Osteocyte (in vitro differentiated cells): ENCODE measurements around the gene ATP2C1. TPM values are rescaled to one million over a fixed set of nuclear protein-coding genes. Genes with fewer than 3 reads are reported as not detected.
A peak's percentile ranks its signal among the peaks of the same experiment; 100 is the strongest.

Source experiments
- DNase-seq: peaks from one replicate; pipeline ENCODE4 v3.0.0; 2021; ENCODE audit warnings: mixed read lengths; ENCODE audit not compliant: unreplicated experiment; ENCODE audit errors: extremely low spot score
- H3K27ac Mint-ChIP-seq: one replicate; pipeline ENCODE4 v1.8.0; 2021; ENCODE audit warnings: mild to moderate bottlenecking, mixed read lengths; ENCODE audit not compliant: unreplicated experiment
- H3K27me3 Mint-ChIP-seq: one replicate; pipeline ENCODE4 v1.8.0; 2021; ENCODE audit warnings: mixed read lengths; ENCODE audit not compliant: unreplicated experiment
- H3K36me3 Mint-ChIP-seq: one replicate; pipeline ENCODE4 v1.8.0; 2021; ENCODE audit warnings: mixed read lengths; ENCODE audit not compliant: unreplicated experiment
- H3K4me1 Mint-ChIP-seq: one replicate; pipeline ENCODE4 v1.8.0; 2021; ENCODE audit warnings: mixed read lengths; ENCODE audit not compliant: unreplicated experiment
- H3K4me3 Mint-ChIP-seq: one replicate; pipeline ENCODE4 v1.8.0; 2021; ENCODE audit warnings: mild to moderate bottlenecking, moderate library complexity, mixed read lengths; ENCODE audit not compliant: unreplicated experiment
- H3K9me3 Mint-ChIP-seq: one replicate; pipeline ENCODE4 v1.8.0; 2021; ENCODE audit warnings: mixed read lengths; ENCODE audit not compliant: unreplicated experiment
- CTCF ChIP-seq: fragments of 200-600 bp; sonication (generic); IDR thresholded peaks from 2 replicates; pipeline ENCODE4 v1.5.0; 2021; ENCODE audit warnings: antibody characterized with exemption, mild to moderate bottlenecking, moderate library complexity
- total RNA-seq: library from RNA; stranded (reverse); gene quantifications from 2 replicates; pipeline ENCODE4 v1.2.1, GENCODE V29; 2021

The ATP2C1 gene
- total RNA-seq, 1 donor from 2014 or later: 68.3 TPM

GRCh38 chr3:131020122-131020693 lies 126.3 kb downstream of the ATP2C1 start:
- TF ChIP-seq CTCF: no peak
- Mint-ChIP-seq H3K9me3 (no peaks in the 10 kb centered on the region), H3K27me3 (no peaks in the 10 kb centered on the region), H3K36me3 (peaks cover 15% of the 10 kb centered on the region), H3K27ac (no peak overlapping the region), H3K4me3 (no peak overlapping the region), H3K4me1 (peaks cover 14% of the 10 kb centered on the region)
- DNase-seq: no peak

GRCh38 chr3:131025539-131025938 lies 131.7 kb downstream of the ATP2C1 start:
- Mint-ChIP-seq H3K9me3 (no peaks in the 10 kb centered on the region), H3K4me3 (peak overlapping the region; percentile 89), H3K36me3 (peaks cover 6% of the 10 kb centered on the region), H3K4me1 (peaks cover 27% of the 10 kb centered on the region), H3K27me3 (no peaks in the 10 kb centered on the region), H3K27ac (peak overlapping the region; percentile 96)
- no peak for DNase-seq
- TF ChIP-seq CTCF: no peak

DNA sequence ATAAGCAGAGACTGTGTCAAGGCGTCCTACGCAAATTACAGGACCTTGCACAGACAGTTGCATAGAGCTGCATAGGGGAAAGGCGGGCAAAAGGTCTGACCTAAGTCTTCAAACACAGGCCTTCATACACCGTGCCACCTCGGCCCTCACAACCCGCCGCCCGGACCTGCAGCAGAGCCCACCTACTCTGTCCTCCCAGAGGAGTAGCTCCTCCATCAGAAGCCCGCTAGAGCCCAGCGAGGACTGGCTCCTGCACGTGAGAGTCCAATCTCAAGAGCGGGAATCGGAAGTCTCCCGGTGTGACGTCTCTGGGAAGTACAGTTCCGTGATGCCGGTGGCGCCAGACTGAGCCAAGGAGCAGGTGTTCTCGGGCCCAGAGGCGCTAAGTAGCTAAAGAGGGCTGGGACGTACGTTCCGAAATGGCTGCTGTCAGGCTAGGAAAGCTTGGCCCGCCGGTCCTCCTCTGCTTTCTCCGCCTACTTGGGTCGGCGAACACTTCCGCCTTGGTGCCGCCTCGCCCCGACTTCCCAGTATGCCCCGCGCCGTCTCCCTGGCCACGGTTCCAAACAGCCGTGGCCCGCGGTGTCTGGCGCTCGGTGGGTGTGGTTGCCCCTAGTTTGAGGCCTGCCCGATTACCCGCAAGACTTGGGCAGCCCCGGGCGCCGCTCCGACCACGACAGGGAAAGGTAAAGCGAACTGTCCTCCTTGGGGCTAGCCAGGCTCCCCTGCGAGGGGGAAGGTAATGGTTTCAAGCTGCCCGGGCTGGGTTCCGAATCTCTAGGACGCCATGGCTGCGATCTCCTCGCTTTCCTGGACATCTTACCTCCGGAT lies 132.7 kb downstream of the ATP2C1 start, which contains the start of the genes ASTE1 and NEK11:
TSS of gene ASTE1 (minus strand) at position 505 of the 831 bp plus-strand sequence. CDS start 1,519 bp downstream, outside the sequence.
TSS of gene NEK11 (plus strand) at position 557 of the 831 bp plus-strand sequence. CDS start 2,832 bp downstream, outside the sequence.
- TF ChIP-seq CTCF: no peak
- no peaks in the 10 kb centered on the region for H3K9me3 Mint-ChIP-seq

DNA sequence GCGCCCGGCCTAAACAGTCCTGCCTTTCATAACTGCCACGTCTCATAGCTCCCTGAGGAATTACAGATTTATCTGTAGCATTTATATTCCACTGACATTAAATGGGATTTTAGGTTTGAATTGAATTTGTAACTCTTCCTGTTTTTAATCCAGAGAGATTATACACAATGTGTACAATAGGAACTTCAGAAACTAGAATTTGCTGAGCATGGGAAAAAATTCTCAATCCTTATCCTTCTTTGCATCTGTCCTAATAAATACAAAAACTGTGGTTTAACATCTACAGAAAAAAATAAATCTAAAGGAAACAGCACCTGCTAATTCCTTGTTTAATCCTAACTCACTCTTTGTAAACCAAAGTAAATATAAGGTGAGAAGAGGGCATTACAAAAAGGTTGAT lies 135.0 kb downstream of the ATP2C1 start:
- Mint-ChIP-seq H3K4me1 (peaks cover 19% of the 10 kb centered on the region), H3K4me3 (no peak overlapping the region), H3K27me3 (no peaks in the 10 kb centered on the region), H3K27ac (no peak overlapping the region), H3K9me3 (no peaks in the 10 kb centered on the region), H3K36me3 (peaks cover 6% of the 10 kb centered on the region)
- TF ChIP-seq CTCF: no peak
- DNase-seq: no peak

More for the DNA sequence above, 132.7 kb downstream of the ATP2C1 start, which contains the start of the genes ASTE1 and NEK11:
- Mint-ChIP-seq H3K4me1 (peaks cover 22% of the 10 kb centered on the region), H3K27ac (peak within 1 kb of the TSS; percentile 96), H3K36me3 (peaks cover 10% of the 10 kb centered on the region), H3K4me3 (peak within 1 kb of the TSS; percentile 89), H3K27me3 (no peaks in the 10 kb centered on the region)
- DNase-seq: peak; percentile 96

DNA sequence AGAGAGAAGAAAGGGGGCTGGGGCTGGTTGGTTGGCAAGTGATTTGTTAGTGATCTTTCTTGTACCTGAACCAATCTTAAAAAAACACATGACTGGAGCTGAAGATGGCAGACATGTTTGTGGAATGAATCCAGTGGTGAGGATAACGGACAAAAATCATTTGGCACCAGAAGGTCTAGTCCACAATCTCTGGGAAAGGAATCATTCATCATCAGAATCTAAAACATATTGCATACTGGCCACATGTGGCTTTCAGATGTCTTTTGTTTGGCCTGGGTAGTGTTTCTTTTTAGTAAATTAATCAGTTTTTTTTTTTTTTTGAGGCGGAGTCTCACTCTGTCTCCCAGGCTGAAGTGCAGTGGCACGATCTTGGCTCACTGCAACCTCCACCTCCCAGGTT lies 137.8 kb downstream of the ATP2C1 start:
- Mint-ChIP-seq H3K36me3 (peaks cover 4% of the 10 kb centered on the region), H3K9me3 (no peaks in the 10 kb centered on the region), H3K27ac (no peak overlapping the region), H3K27me3 (no peaks in the 10 kb centered on the region), H3K4me1 (peaks cover 10% of the 10 kb centered on the region), H3K4me3 (no peak overlapping the region)
- TF ChIP-seq CTCF: no peak
- DNase-seq: no peak
